Adrenal gland (tissue), 5 donors: Measurements from ENCODE around the gene TPSD1.

ENCODE experiments used
- CTCF ChIP-seq, 6 experiments: fragments of 450-650 bp in 4 of 6; fragments of 200-600 bp in 2 of 6; sonication (generic) in 1 of 6; IDR thresholded peaks; 1 replicate in 5 of 6; 2 replicates in 1 of 6; pipeline versions ENCODE4 v1.5.1 to v1.8.0; 2016 to 2021; ENCODE audit warnings: antibody characterized with exemption in 6 of 6, mild to moderate bottlenecking in 2 of 6, moderate library complexity in 1 of 6
- POLR2A ChIP-seq, 2 donors: fragments of 450-650 bp; IDR thresholded peaks; one replicate each; pipeline ENCODE4 v1.6.1; 2017; ENCODE audit warnings: antibody characterized with exemption in 2 of 2, mild to moderate bottlenecking in 2 of 2, moderate library complexity in 1 of 2
- donor health status: DM: no; HTN: no; CAD: no.

GRCh38 chr16:1276580-1276878 lies 20.7 kb downstream of the TPSD1 start:
- no peak for TF ChIP-seq CTCF (IDR thresholded peaks at IDR 0.05)
- TF ChIP-seq POLR2A (IDR thresholded peaks at IDR 0.05), result no peak
